Measurements from ENCODE around the gene LHX2. TPM values are rescaled to one million over a fixed set of nuclear protein-coding genes. Genes with fewer than 3 reads are reported as not detected.

The LHX2 gene
- total and polyA plus RNA-seq, 2 experiments from 2014 or later = 1.7 TPM; not detected in 1

- peaks cover 19% of the 10 kb centered on the region; the same call in 1 of the 2 replicates for H3K27me3 ChIP-seq (ENCODE audit: insufficient read depth)
- peaks cover 15% of the 10 kb centered on the region for H3K27me3 Mint-ChIP-seq (ENCODE audit: insufficient read depth, low read depth, poor library complexity)
These were observed 26.8 kb upstream of the LHX2 start for GRCh38 chr9:123984802-123985201.

GRCh38 chr9:123985869-123986268, 25.7 kb upstream of the LHX2 start:
- peaks cover 15% of the 10 kb centered on the region for H3K27me3 Mint-ChIP-seq (ENCODE audit: insufficient read depth, low read depth, poor library complexity)
- H3K27ac ChIP-seq (ENCODE audit: low read depth) = no peak overlapping the region
- no peak overlapping the region for H3K4me3 Mint-ChIP-seq
- no peaks in the 10 kb centered on the region for H3K9me3 Mint-ChIP-seq
- peaks cover 9% of the 10 kb centered on the region; the same call in 1 of the 2 replicates for H3K27me3 ChIP-seq (ENCODE audit: insufficient read depth)
- no peaks in the 10 kb centered on the region for H3K36me3 ChIP-seq (ENCODE audit: insufficient read depth)
- DNase-seq (ENCODE audit: low spot score) = no peak
- H3K4me3 ChIP-seq = no peak overlapping the region
- H3F3A ChIP-seq (replicated peaks; ENCODE audit: low read depth) = no peaks in the 10 kb centered on the region
- H3K4me1 Mint-ChIP-seq = no peaks in the 10 kb centered on the region; the same call in 2 of the 3 replicates
- no peaks in the 10 kb centered on the region for H4K20me1 ChIP-seq (replicated peaks; ENCODE audit: insufficient read depth)
- no peaks in the 10 kb centered on the region for H3K4me1 ChIP-seq (ENCODE audit: insufficient read depth)
- no peak for ATAC-seq
- no peaks in the 10 kb centered on the region for H3K36me3 Mint-ChIP-seq (ENCODE audit: low read depth)
- no peak overlapping the region for H3K4me2 ChIP-seq
- H3K27ac Mint-ChIP-seq = no peak overlapping the region
- no peaks in the 10 kb centered on the region for H3K79me2 ChIP-seq (replicated peaks; ENCODE audit: insufficient read depth)
- H2AFZ ChIP-seq = no peak overlapping the region
- H3K9me2 ChIP-seq (ENCODE audit: insufficient read depth) = no peaks in the 10 kb centered on the region
- no peak for TF ChIP-seq EZH2phosphoT487 (IDR thresholded peaks at IDR 0.05; ENCODE audit: unreplicated experiment)
- no peak for TF ChIP-seq ETS1 (IDR thresholded peaks at IDR 0.05)
- TF ChIP-seq JUNB (IDR thresholded peaks at IDR 0.05; ENCODE audit: unreplicated experiment) = no peak
- TF ChIP-seq CREB1 (CRISPR knock-in tag; IDR thresholded peaks at IDR 0.05; ENCODE audit: low read depth) = no peak
- no peak for TF ChIP-seq EZH2 (IDR thresholded peaks at IDR 0.05; ENCODE audit: low read depth, unreplicated experiment)
- no peak for TF ChIP-seq STAT1 (IDR thresholded peaks at IDR 0.05; ENCODE audit: unreplicated experiment)
- TF ChIP-seq CTCF (conservative IDR thresholded peaks at IDR 0.05; ENCODE audit: low read depth in 2 of 2) = no peak
- no peak for TF ChIP-seq ZNF114 (CRISPR knock-in tag; IDR thresholded peaks at IDR 0.05)
- TF ChIP-seq REST (IDR thresholded peaks at IDR 0.05; ENCODE audit: unreplicated experiment) = no peak

More at GRCh38 chr9:123984802-123985201, 26.8 kb upstream of the LHX2 start:
- H3K4me1 ChIP-seq (ENCODE audit: insufficient read depth) = no peaks in the 10 kb centered on the region
- H3K9me2 ChIP-seq (ENCODE audit: insufficient read depth) = no peaks in the 10 kb centered on the region
- H2AFZ ChIP-seq = no peak overlapping the region
- H3K4me2 ChIP-seq = no peak overlapping the region
- H3K27ac Mint-ChIP-seq = no peak overlapping the region
- no peaks in the 10 kb centered on the region; the same call in 2 of the 3 replicates for H3K4me1 Mint-ChIP-seq
- no peak overlapping the region for H3K27ac ChIP-seq (ENCODE audit: low read depth)
- no peaks in the 10 kb centered on the region for H3F3A ChIP-seq (replicated peaks; ENCODE audit: low read depth)
- no peaks in the 10 kb centered on the region for H3K79me2 ChIP-seq (replicated peaks; ENCODE audit: insufficient read depth)
- no peak for ATAC-seq
- H4K20me1 ChIP-seq (replicated peaks; ENCODE audit: insufficient read depth) = no peaks in the 10 kb centered on the region
- no peak for DNase-seq (ENCODE audit: low spot score)
- H3K4me3 ChIP-seq = no peak overlapping the region
- no peaks in the 10 kb centered on the region for H3K36me3 Mint-ChIP-seq (ENCODE audit: low read depth)
- H3K36me3 ChIP-seq (ENCODE audit: insufficient read depth) = no peaks in the 10 kb centered on the region
- no peak overlapping the region for H3K4me3 Mint-ChIP-seq
- TF ChIP-seq CTCF (conservative IDR thresholded peaks at IDR 0.05; ENCODE audit: low read depth in 2 of 2) = no peak
- H3K9me3 Mint-ChIP-seq = no peaks in the 10 kb centered on the region

Data from GM23338 (cell line).